ENCODE data around the gene ARHGEF7.
A peak's percentile ranks its signal among the peaks of the same experiment; 100 is the strongest.

The ARHGEF7 gene

GRCh38 chr13:111139452-111139851 lies 24.3 kb downstream of the ARHGEF7 start:
- no peak overlapping the region for H3K4me3 ChIP-seq (ENCODE audit: low read depth, low read length)

- no peak overlapping the region for H3K4me3 ChIP-seq (ENCODE audit: low read depth, low read length)
Observed at GRCh38 chr13:111139873-111140561, 24.9 kb downstream of the ARHGEF7 start.

GRCh38 chr13:111140562-111141105 lies 25.5 kb downstream of the ARHGEF7 start:
- no peak overlapping the region for H3K4me3 ChIP-seq (ENCODE audit: low read depth, low read length)

DNA sequence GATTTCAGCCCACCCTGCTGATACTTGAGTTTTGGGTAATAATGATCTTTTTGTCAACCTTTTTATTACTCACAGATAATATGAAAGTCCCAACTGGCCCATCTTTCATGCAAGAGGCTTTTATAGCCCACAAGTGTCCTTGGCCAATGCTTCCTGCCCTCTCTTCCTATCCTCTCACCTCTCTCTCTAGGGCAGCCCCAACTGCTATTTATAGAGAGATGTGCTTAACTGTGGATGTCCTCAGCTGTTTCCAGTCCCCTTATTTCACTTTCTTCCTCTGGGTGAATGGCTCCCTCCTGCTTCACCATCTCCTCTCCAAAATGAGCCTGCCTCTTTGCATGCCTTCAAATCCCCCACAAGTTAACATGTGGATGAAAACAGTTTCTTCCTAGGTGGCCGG lies 27.4 kb downstream of the ARHGEF7 start:
- H3K4me3 ChIP-seq (ENCODE audit: low read depth, low read length) = no peak overlapping the region

- H3K4me3 ChIP-seq (ENCODE audit: low read depth, low read length) = no peak overlapping the region
Observed at GRCh38 chr13:111143865-111144540, 28.9 kb downstream of the ARHGEF7 start.

DNA sequence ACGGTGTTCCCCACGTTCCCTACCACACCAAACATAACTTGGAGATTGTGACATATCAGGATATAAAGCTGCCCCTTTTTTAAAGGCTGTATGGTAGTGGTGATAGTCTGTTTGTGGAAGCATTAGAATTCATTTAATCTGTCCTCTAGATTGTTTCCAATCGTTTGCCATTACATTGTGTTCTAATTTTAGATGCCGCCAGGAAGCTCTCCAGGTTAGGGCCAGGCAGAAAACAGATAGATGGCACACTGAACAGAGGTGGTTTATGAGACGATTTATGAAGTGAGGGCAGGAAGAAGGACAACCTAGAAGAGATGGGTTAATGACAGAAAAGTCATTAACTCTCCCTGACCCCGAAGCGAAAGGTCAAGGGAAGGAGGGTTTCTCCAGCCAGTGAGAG lies 30.0 kb downstream of the ARHGEF7 start:
- no peak overlapping the region for H3K4me3 ChIP-seq (ENCODE audit: low read depth, low read length)

- H3K4me3 ChIP-seq (ENCODE audit: low read depth, low read length) = no peak overlapping the region
Observed at GRCh38 chr13:111145506-111145905, 30.4 kb downstream of the ARHGEF7 start.

DNA sequence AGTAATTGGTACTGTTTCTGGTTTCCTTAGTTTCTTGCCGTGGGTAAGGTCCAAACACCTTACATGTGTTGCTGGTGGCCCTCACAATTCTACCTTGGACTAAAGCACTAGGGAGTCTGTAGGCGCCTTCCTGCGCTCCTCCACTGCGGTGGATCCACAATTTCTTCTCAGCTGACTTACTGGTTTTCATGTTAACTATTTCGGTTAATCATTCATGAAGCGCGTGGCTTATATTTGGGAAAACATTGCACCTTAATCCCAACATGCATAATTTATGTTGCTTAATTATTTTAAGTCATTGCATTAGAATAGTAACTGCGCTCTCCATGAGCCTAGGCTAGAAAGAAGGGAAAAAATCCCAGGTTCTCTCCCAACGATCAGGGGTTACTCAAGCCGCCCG lies 37.7 kb downstream of the ARHGEF7 start:
- H3K4me3 ChIP-seq (ENCODE audit: low read depth, low read length) = peak overlapping the region; percentile 89

DNA sequence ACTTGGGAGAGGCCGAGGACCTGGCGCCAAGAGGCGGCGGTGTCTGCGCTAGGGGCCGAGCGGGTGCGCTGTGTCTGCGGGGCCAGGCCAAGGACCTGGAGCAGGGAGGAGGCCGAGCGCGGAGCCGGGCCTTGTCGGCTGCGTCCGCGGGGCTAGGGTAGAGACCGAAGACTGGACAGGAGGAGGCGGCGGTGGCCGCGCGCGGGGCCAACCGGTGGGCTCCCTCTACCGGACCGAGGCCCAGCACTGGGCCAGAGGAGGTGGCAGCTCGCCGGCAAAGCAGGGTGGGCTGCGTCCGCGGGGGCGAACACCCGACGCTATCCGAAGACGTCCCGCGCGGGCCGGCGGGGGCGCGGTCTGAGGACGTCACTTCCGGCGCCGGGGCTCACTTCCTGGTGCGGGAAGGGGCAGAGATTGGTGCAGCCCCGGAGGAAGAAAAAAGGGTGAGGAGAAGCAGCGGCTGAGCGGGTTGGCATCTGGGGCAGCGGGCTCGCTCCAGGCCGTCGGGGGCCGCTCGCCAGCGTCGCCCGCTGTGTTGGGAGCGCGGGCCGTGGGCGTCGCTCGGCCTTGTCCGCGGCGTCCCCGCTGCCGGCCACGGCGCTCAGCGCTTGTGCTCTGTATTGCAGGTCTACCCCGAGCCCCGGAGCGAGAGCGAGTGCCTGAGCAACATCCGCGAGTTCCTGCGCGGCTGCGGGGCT lies 38.3 kb downstream of the ARHGEF7 start:
- peak overlapping the region; percentile 89 for H3K4me3 ChIP-seq (ENCODE audit: low read depth, low read length)

- peak overlapping the region; percentile 89 for H3K4me3 ChIP-seq (ENCODE audit: low read depth, low read length)
Observed at GRCh38 chr13:111153977-111154332, 38.8 kb downstream of the ARHGEF7 start.

- H3K4me3 ChIP-seq (ENCODE audit: low read depth, low read length) = no peak overlapping the region
Observed at GRCh38 chr13:111156421-111156820, 41.3 kb downstream of the ARHGEF7 start.

DNA sequence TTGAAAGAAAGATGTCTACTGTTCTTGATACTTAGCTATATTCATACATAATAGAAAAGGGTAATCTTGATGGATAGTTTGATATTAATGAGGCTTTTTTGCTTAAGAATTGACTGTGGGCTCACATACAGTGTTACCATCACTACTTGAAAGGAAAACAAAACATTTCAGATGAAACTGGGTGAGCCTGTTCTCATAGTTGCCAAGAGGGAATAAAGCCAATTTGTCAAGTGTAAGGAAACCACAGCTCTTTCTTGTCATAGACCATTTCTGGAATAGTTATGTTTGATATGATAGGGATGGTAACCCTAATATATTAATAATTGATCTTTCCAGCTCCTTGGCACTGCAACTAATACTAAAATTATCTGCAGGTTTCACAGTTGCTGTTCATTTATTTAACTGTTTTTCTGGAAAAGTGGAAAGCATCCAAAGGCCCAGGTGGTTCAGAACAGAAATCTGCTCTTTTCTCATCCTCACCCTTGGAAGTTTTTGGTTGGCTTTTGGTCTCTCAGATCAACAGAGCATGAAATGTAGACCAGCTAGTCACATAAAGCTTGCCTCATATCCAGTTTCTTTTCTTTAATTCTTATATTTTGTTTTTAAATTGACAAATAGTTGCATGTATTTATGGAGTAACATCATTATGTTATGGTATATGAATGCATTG lies 43.2 kb downstream of the ARHGEF7 start:
- no peak overlapping the region for H3K4me3 ChIP-seq (ENCODE audit: low read depth, low read length)

DNA sequence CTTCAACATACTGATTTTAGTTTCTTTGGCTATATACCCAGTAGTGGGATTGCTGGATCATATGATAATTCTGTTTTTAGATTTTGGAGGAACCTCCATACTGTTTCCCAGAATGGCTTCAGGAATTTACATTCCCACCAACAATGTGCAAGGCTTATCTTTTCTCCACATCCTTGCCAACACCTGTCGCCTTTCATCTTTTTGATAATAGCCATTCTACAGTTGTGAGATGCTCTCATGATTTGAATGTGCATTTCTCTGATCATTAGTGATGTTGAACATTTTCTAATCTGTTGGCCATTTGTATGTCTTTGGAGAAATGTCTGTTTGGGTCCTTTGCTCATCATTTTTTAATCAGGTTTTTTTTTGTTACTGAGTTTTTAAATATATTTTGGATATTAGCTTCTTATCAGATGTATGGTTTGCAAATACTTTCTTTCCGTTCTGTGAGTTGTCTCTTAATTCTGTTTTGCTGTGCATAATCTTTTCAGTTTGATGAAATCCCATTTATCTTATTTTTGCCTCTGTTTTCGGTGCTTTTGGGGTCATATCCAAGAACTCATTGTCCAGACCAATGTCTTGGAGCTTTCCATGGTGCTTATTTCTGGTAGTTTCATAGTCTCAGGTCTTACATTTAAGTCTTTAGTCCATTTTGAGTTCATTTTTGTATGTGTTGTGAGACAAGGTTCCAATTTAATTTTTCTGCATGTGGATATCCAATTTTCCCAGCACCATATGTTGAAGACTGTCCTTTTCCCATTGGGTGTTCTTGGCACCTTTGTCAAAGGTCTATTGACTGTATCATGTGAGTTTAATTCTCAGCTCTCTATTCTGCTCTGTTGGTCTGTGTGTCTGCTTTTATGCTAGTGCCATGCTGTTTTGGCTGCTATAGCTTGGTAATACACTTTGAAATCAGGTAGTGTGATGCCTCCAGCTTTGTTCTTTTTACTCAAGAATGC lies 44.5 kb downstream of the ARHGEF7 start:
- H3K4me3 ChIP-seq (ENCODE audit: low read depth, low read length) = no peak overlapping the region

- no peak overlapping the region for H3K4me3 ChIP-seq (ENCODE audit: low read depth, low read length)
Observed at GRCh38 chr13:111160648-111161047, 45.5 kb downstream of the ARHGEF7 start.

- H3K4me3 ChIP-seq (ENCODE audit: low read depth, low read length) = no peak overlapping the region
Observed at GRCh38 chr13:111161601-111162600, 46.8 kb downstream of the ARHGEF7 start.

DNA sequence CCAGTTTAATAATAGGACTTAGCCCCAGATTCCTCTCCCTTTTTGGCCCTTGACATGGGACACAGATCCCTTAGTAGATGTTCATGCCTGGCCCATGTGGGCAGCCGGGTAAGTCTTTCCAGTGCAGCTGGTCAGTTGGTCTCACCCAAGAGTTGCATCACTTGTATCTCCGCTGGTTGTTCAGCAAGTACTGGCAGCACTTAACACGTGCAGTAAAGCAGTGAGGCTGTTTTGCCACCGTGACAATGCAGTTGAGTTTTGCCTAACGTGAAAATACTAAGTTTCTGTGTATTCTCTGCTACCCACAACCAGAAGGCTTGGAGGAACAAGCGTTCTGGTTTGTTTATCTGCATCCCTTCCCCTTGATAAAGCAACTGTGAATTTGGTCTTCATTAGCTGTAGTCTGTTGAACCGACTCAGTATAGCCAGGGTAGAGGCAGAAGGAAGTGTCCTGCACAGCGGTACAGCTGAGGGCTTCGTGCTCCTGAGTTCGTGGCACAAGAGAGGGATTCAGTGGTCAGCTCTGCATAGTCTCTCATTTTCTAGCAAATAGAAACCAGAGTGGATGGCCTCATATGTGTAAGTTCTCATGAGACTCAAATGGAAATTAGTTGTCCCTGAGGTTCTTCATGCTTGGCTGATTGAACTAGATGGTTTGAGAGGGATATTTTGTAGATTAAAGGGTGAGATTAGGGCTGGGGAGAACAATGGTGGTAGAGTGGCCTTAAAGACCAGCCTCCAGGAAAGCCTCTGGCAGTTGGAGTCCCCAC lies 50.3 kb downstream of the ARHGEF7 start:
- H3K4me3 ChIP-seq (ENCODE audit: low read depth, low read length) = no peak overlapping the region

GRCh38 chr13:111166882-111167675 lies 52.0 kb downstream of the ARHGEF7 start:
- no peak overlapping the region for H3K4me3 ChIP-seq (ENCODE audit: low read depth, low read length)
